Neural cell (in vitro differentiated cells): ENCODE measurements around the gene CAMK1.

ENCODE experiments used
- CTCF ChIP-seq: fragments of 450-650 bp; IDR thresholded peaks from 2 replicates; pipeline ENCODE4 v1.5.1; 2014; ENCODE audit warnings: antibody characterized with exemption, mild to moderate bottlenecking, moderate library complexity; ENCODE audit not compliant: poor library complexity, severe bottlenecking
- EP300 ChIP-seq: fragments of 450-650 bp; conservative IDR thresholded peaks from 2 replicates; pipeline ENCODE4 v1.6.1; 2014; ENCODE audit warnings: antibody characterized with exemption, mild to moderate bottlenecking, moderate library complexity; ENCODE audit not compliant: poor library complexity, severe bottlenecking
- EZH2 ChIP-seq: fragments of 200-600, 300-800 bp; shearing (Covaris generic), sonication (generic); IDR thresholded peaks from 2 replicates; pipeline ENCODE4 v1.6.1; 2014; ENCODE audit warnings: antibody characterized with exemption, low read length, borderline replicate concordance, mild to moderate bottlenecking; ENCODE audit not compliant: insufficient read depth, poor library complexity, severe bottlenecking
- POLR2AphosphoS5 ChIP-seq: IDR thresholded peaks from 2 replicates; pipeline ENCODE4 v1.6.1; 2012
- RAD21 ChIP-seq: fragments of 450-650 bp; conservative IDR thresholded peaks from 2 replicates; pipeline ENCODE4 v1.6.1; 2014; ENCODE audit warnings: antibody characterized with exemption, mild to moderate bottlenecking, moderate library complexity
- REST ChIP-seq: IDR thresholded peaks from 2 replicates; pipeline ENCODE4 v1.6.1; 2012; ENCODE audit warnings: borderline replicate concordance
- TAF1 ChIP-seq: IDR thresholded peaks from 2 replicates; pipeline ENCODE4 v1.6.1; 2012; ENCODE audit warnings: low read depth

GRCh38 chr3:9781978-9782603, 12.3 kb upstream of the CAMK1 start:
- TF ChIP-seq EZH2 (no peak), CTCF (no peak), EP300 (no peak), POLR2AphosphoS5 (no peak), REST (no peak), RAD21 (no peak), TAF1 (no peak)
